HTR-8/SVneo (cell line): ENCODE results near the gene MARCHF9.

Experiments
- DNase-seq: peaks from one replicate; pipeline ENCODE4 v3.0.0; 2011; ENCODE audit warnings: low spot score, mixed read lengths; ENCODE audit not compliant: insufficient read length
- FAIRE-seq: peaks from 2 replicates; lab custom pipeline; 2011; peaks lifted over from hg19 to GRCh38; lab: Jason Lieb, UNC

The MARCHF9 gene

GRCh38 chr12:57782608-57783465, 27.9 kb downstream of the MARCHF9 start, which contains the start of gene TSFM:
TSFM (plus strand) TSS chr12:57782787; CDS start chr12:57782802, 15 bp downstream.
- FAIRE-seq: peak; percentile 82

GRCh38 chr12:57783466-57783801, 28.5 kb downstream of the MARCHF9 start:
- DNase-seq: no peak
- FAIRE-seq: no peak

More at GRCh38 chr12:57782608-57783465, 27.9 kb downstream of the MARCHF9 start, which contains the start of gene TSFM:
- peak; percentile 79 for DNase-seq

GRCh38 chr12:57783861-57784260, 29.0 kb downstream of the MARCHF9 start:
- FAIRE-seq: no peak
- no peak for DNase-seq

DNA sequence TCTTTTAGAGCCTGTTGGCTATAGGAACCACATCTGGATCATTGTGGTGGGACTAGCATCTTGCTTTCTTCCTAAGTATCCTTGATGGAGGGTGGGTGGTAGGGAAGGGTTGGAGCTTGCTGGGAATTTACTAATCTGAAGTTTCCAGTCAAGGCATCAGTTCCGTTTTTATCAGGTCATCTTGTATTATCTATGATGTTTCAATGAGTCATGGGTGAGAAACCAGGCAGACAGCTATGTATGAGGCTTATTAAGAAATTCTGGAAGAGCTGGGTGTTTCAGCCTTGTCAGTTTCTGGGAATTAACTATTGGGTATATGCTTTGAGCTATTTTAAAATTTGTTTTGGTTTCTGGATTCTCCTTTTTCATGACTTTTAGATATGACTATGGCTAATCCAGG, 39.0 kb downstream of the MARCHF9 start:
- DNase-seq (peak; percentile 45), FAIRE-seq (no peak)

DNA sequence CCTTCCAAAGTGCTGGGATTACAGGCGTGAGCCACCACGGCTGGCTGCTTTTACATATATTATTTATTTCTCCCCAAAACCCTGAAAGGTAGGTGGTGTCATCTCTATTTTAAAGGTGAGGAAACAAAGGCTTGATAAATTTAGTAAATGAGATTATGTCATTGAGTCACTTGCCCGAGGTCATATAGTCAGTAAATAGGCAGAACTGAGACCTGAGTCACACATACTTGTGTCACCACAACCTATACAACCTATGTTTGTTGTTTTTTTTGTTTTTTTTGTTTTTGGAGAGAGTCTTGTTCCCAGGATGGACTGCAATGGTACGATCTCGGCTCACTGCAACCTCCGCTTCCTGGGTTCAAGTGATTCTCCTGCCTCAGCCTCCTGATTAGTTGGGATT, 40.5 kb downstream of the MARCHF9 start:
- FAIRE-seq: no peak
- no peak for DNase-seq

DNA sequence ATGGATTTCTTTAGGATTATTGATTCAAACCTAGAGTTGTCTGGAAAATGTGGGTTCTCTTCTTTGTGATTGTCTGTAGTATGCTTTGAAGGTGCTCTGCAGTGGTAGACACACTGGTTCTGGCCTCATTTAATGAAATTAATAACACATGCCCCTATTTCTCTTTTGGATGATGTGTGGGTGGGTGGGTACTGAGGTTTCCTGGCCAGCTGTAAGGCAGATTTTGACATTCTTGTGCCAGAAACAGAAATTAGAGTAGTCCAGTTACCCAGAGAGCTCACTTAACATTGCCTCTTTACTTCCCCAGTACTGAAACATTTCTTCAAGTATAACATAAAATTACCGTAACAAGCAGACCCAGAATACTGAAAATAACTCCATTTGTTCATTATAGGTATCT, 42.1 kb downstream of the MARCHF9 start:
- no peak for DNase-seq
- FAIRE-seq: no peak

GRCh38 chr12:57797933-57798332, 43.0 kb downstream of the MARCHF9 start:
- no peak for FAIRE-seq
- DNase-seq: no peak

- no peak for DNase-seq
- FAIRE-seq: no peak
Observed at GRCh38 chr12:57800965-57801364, 46.1 kb downstream of the MARCHF9 start.

GRCh38 chr12:57802607-57803006, 47.7 kb downstream of the MARCHF9 start:
- FAIRE-seq: no peak

DNA sequence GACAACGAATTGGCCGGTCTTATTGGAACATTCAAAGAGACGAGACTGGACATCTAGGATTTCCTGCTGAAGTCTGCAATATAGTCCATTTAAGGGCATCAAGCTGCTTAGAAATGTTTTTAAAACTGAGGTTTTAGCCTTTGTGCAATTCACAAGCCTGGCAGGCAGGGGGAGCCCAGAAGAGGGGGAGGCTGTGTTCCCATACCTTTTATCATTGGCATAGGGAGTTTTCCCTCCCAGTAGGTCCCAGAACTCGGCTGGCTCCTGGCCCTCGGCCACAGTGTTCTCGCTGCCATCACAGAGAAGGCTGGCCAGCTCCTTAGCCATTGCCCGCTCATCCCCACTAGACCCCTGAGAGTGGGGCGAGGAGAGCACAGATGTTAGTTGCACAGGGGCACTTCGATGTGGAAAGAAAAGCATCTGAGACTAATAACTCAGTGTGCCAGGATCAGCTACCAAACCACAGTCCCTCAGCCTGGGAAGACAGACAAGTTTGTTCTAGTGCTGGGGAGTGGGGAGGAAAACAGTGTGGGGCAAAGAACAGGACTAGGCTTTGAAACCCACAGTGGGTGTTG, 48.5 kb downstream of the MARCHF9 start:
- DNase-seq (peak; percentile 61), FAIRE-seq (no peak)

More at GRCh38 chr12:57802607-57803006, 47.7 kb downstream of the MARCHF9 start:
- no peak for DNase-seq

- no peak for DNase-seq
- no peak for FAIRE-seq
Observed at GRCh38 chr12:57806677-57807076, 51.8 kb downstream of the MARCHF9 start.

DNA sequence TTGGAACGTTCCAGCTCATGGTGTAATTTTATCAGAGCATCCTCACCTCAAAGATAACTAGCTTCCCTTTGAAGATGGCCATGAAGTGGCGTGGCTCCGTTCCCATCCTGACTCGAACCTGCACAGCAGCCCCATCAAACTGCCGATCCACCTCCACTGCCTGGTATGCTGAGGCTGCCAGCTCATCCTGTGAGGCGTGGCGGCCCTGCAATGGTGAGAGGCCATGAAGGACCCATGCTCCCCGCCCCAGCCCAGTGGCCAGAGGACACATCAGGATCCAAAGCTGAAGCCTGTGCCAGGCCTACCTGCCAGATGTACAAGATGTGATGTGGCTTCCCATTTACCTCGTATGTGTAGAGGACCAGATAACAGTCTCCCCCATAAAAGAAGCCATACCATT, 52.4 kb downstream of the MARCHF9 start:
- DNase-seq (no peak), FAIRE-seq (no peak)

GRCh38 chr12:57808351-57808750, 53.4 kb downstream of the MARCHF9 start:
- FAIRE-seq (no peak), DNase-seq (no peak)

- FAIRE-seq (no peak), DNase-seq (no peak)
Observed at GRCh38 chr12:57809425-57809824, 54.5 kb downstream of the MARCHF9 start.
